Activated CD4-positive, alpha-beta memory T cell treated with anti-CD3 and anti-CD28 coated beads for 36 hours (primary cell): ENCODE data around the gene SLC38A11. TPM values are rescaled to one million over a fixed set of nuclear protein-coding genes. Genes with fewer than 3 reads are reported as not detected.
"Not testable (repeated sequence)": the region's sequence is repeated elsewhere in the genome, so short reads cannot be mapped to it uniquely, and the experiment has no call there.

Experiments used
- CTCF ChIA-PET: fragments of 350-600 bp; sonication (Branson Sonifier 250); formaldehyde crosslinking; loops from one replicate; lab custom pipeline; 2021; ENCODE audit warnings: antibody characterized with exemption, inconsistent platforms; lab: Charles Lee
- POLR2A ChIA-PET: fragments of 350-600 bp; sonication (Branson Sonifier 250); formaldehyde crosslinking; loops from one replicate; lab custom pipeline; 2021; ENCODE audit warnings: antibody characterized with exemption; lab: Charles Lee
- DNase-seq: peaks from one replicate; pipeline ENCODE4 v3.0.0-alpha.2; 2020
- H3K27ac Mint-ChIP-seq: one replicate; pipeline ENCODE4 v1.8.0; 2021; ENCODE audit warnings: mixed read lengths
- H3K27me3 Mint-ChIP-seq: one replicate; pipeline ENCODE4 v1.8.0; 2021; ENCODE audit warnings: mixed read lengths
- H3K36me3 Mint-ChIP-seq: one replicate; pipeline ENCODE4 v1.8.0; 2021; ENCODE audit warnings: mixed read lengths
- H3K4me1 Mint-ChIP-seq: one replicate; pipeline ENCODE4 v1.8.0; 2021; ENCODE audit warnings: low read depth, mixed read lengths
- H3K4me3 Mint-ChIP-seq: one replicate; pipeline ENCODE4 v1.8.0; 2021; ENCODE audit warnings: mild to moderate bottlenecking, mixed read lengths
- H3K9me3 Mint-ChIP-seq: one replicate; pipeline ENCODE4 v1.8.0; 2021; ENCODE audit warnings: mixed read lengths
- intact Hi-C: fragments of 100-400 bp; cut with micrococcal nuclease; formaldehyde crosslinking; loops from one replicate; pipeline ENCODE4 v1.15.1; 2023
- total RNA-seq, 2 experiments: library from RNA; stranded (reverse); gene quantifications; one replicate each; pipeline ENCODE4 v1.2.3, GENCODE V29; 2021

SLC38A11 gene
- total RNA-seq, 2 experiments from 2014 or later, result not detected

- intact Hi-C loops, H3K27me3 Mint-ChIP-seq: not testable (repeated sequence)
Observed at GRCh38 chr2:164986027-164986426, 30.7 kb upstream of the SLC38A11 start.

GRCh38 chr2:164984428-164984827 lies 29.1 kb upstream of the SLC38A11 start:
- peaks cover 1% of the 10 kb centered on the region for H3K27me3 Mint-ChIP-seq
- intact Hi-C loops, result no loop called here
- DNase-seq, result no peak
- H3K27ac Mint-ChIP-seq, result no peak overlapping the region
- ChIA-PET CTCF (no interaction called here), POLR2A (no interaction called here)
- peaks cover 10% of the 10 kb centered on the region for H3K4me1 Mint-ChIP-seq
- no peaks in the 10 kb centered on the region for H3K9me3 Mint-ChIP-seq
- H3K36me3 Mint-ChIP-seq, result no peaks in the 10 kb centered on the region
- no peak overlapping the region for H3K4me3 Mint-ChIP-seq

More at GRCh38 chr2:164986027-164986426, 30.7 kb upstream of the SLC38A11 start:
- DNase-seq, POLR2A ChIA-PET, H3K4me1 Mint-ChIP-seq, H3K36me3 Mint-ChIP-seq, H3K27ac Mint-ChIP-seq, H3K4me3 Mint-ChIP-seq, H3K9me3 Mint-ChIP-seq, CTCF ChIA-PET: not testable (repeated sequence)

- H3K4me1 Mint-ChIP-seq, result peaks cover 4% of the 10 kb centered on the region
- H3K27me3 Mint-ChIP-seq, result peaks cover 1% of the 10 kb centered on the region
- H3K9me3 Mint-ChIP-seq, result no peaks in the 10 kb centered on the region
- DNase-seq, result no peak
- no peak overlapping the region for H3K27ac Mint-ChIP-seq
- no peak overlapping the region for H3K4me3 Mint-ChIP-seq
- intact Hi-C loops, result no loop called here
- no peaks in the 10 kb centered on the region for H3K36me3 Mint-ChIP-seq
- POLR2A ChIA-PET, result no interaction called here
- CTCF ChIA-PET, result no interaction called here
Observed at GRCh38 chr2:164981217-164981990, 26.1 kb upstream of the SLC38A11 start.

- POLR2A ChIA-PET, result not testable (repeated sequence)
Observed at GRCh38 chr2:164980688-164981087, 25.4 kb upstream of the SLC38A11 start.

GRCh38 chr2:164979113-164979512 lies 23.8 kb upstream of the SLC38A11 start:
- peaks cover 6% of the 10 kb centered on the region for H3K4me1 Mint-ChIP-seq
- no peak overlapping the region for H3K4me3 Mint-ChIP-seq
- ChIA-PET POLR2A (no interaction called here), CTCF (no interaction called here)
- DNase-seq, result no peak
- intact Hi-C loops, result no loop called here
- peaks cover under 1% of the 10 kb centered on the region for H3K27me3 Mint-ChIP-seq
- no peaks in the 10 kb centered on the region for H3K36me3 Mint-ChIP-seq
- no peak overlapping the region for H3K27ac Mint-ChIP-seq
- H3K9me3 Mint-ChIP-seq, result no peaks in the 10 kb centered on the region

More at GRCh38 chr2:164980688-164981087, 25.4 kb upstream of the SLC38A11 start:
- H3K4me1 Mint-ChIP-seq, H3K4me3 Mint-ChIP-seq, H3K27ac Mint-ChIP-seq, H3K36me3 Mint-ChIP-seq, DNase-seq, H3K9me3 Mint-ChIP-seq, intact Hi-C loops, CTCF ChIA-PET, H3K27me3 Mint-ChIP-seq: not testable (repeated sequence)

- H3K27ac Mint-ChIP-seq, H3K36me3 Mint-ChIP-seq, H3K4me3 Mint-ChIP-seq, POLR2A ChIA-PET, DNase-seq, H3K27me3 Mint-ChIP-seq, H3K9me3 Mint-ChIP-seq, intact Hi-C loops, CTCF ChIA-PET, H3K4me1 Mint-ChIP-seq: not testable (repeated sequence)
Observed at GRCh38 chr2:164976875-164977470, 21.6 kb upstream of the SLC38A11 start.

GRCh38 chr2:164976301-164976700 lies 21.0 kb upstream of the SLC38A11 start:
- no peak overlapping the region for H3K4me3 Mint-ChIP-seq

GRCh38 chr2:164975891-164976290 lies 20.6 kb upstream of the SLC38A11 start:
- no peaks in the 10 kb centered on the region for H3K36me3 Mint-ChIP-seq
- no peak overlapping the region for H3K27ac Mint-ChIP-seq
- no peaks in the 10 kb centered on the region for H3K27me3 Mint-ChIP-seq
- H3K4me3 Mint-ChIP-seq, result no peak overlapping the region
- DNase-seq, result no peak
- CTCF ChIA-PET, result no interaction called here
- intact Hi-C loops, result no loop called here
- H3K4me1 Mint-ChIP-seq, result peaks cover 5% of the 10 kb centered on the region
- H3K9me3 Mint-ChIP-seq, result no peaks in the 10 kb centered on the region
- POLR2A ChIA-PET, result no interaction called here

More at GRCh38 chr2:164976301-164976700, 21.0 kb upstream of the SLC38A11 start:
- no peak for DNase-seq
- Mint-ChIP-seq H3K27me3 (no peaks in the 10 kb centered on the region), H3K36me3 (no peaks in the 10 kb centered on the region), H3K9me3 (no peaks in the 10 kb centered on the region), H3K4me1 (peaks cover 6% of the 10 kb centered on the region), H3K27ac (no peak overlapping the region)
- intact Hi-C loops, result no loop called here
- ChIA-PET POLR2A (no interaction called here), CTCF (no interaction called here)

GRCh38 chr2:164974221-164974620 lies 18.9 kb upstream of the SLC38A11 start:
- Mint-ChIP-seq H3K36me3 (no peaks in the 10 kb centered on the region), H3K4me1 (peaks cover 2% of the 10 kb centered on the region), H3K27ac (no peak overlapping the region), H3K9me3 (no peaks in the 10 kb centered on the region), H3K4me3 (no peak overlapping the region), H3K27me3 (no peaks in the 10 kb centered on the region)
- intact Hi-C loops, result no loop called here
- no peak for DNase-seq
- ChIA-PET CTCF (no interaction called here), POLR2A (no interaction called here)

- intact Hi-C loops, result no loop called here
- CTCF ChIA-PET, result no interaction called here
- Mint-ChIP-seq H3K4me3 (no peak overlapping the region), H3K27ac (no peak overlapping the region), H3K36me3 (no peaks in the 10 kb centered on the region), H3K27me3 (no peaks in the 10 kb centered on the region), H3K4me1 (peaks cover 2% of the 10 kb centered on the region), H3K9me3 (no peaks in the 10 kb centered on the region)
- DNase-seq, result no peak
- POLR2A ChIA-PET, result no interaction called here
Observed at GRCh38 chr2:164972216-164972615, 16.9 kb upstream of the SLC38A11 start.

GRCh38 chr2:164969909-164970690 lies 14.8 kb upstream of the SLC38A11 start:
- H3K27ac Mint-ChIP-seq, result no peak overlapping the region
- ChIA-PET POLR2A (no interaction called here), CTCF (no interaction called here)
- H3K4me1 Mint-ChIP-seq, result peaks cover 2% of the 10 kb centered on the region
- intact Hi-C loops, result no loop called here
- no peaks in the 10 kb centered on the region for H3K9me3 Mint-ChIP-seq
- no peaks in the 10 kb centered on the region for H3K36me3 Mint-ChIP-seq
- H3K27me3 Mint-ChIP-seq, result no peaks in the 10 kb centered on the region
- no peak overlapping the region for H3K4me3 Mint-ChIP-seq
- DNase-seq, result no peak

- Mint-ChIP-seq H3K27ac (no peak overlapping the region), H3K9me3 (no peaks in the 10 kb centered on the region), H3K4me3 (no peak overlapping the region), H3K4me1 (no peaks in the 10 kb centered on the region), H3K36me3 (no peaks in the 10 kb centered on the region), H3K27me3 (no peaks in the 10 kb centered on the region)
- ChIA-PET CTCF (no interaction called here), POLR2A (no interaction called here)
- intact Hi-C loops, result no loop called here
- no peak for DNase-seq
Observed at GRCh38 chr2:164967781-164968228, 12.5 kb upstream of the SLC38A11 start.
